Stomach (tissue), 9 donors: Measurements from ENCODE around the gene GPNMB. TPM values are rescaled to one million over a fixed set of nuclear protein-coding genes. Genes with fewer than 3 reads are reported as not detected.

Source experiments
- DNase-seq, 2 donors: peaks; one replicate each; pipeline versions ENCODE4 v3.0.0 to v3.0.0-alpha.2; 2013 to 2019
- H3K27ac ChIP-seq, 5 donors: fragments of 200-600 bp in 4 of 5; sonication (generic) in 4 of 5; one replicate each; pipeline ENCODE4 v1.5.1; 2013 to 2019; ENCODE audit warnings: mild to moderate bottlenecking in 1 of 5, moderate library complexity in 1 of 5
- H3K27me3 ChIP-seq, 3 donors: fragments of 200-600 bp; sonication (generic); one replicate each; pipeline ENCODE4 v1.5.1; 2017 to 2019; ENCODE audit warnings: mixed run types in 1 of 3
- H3K36me3 ChIP-seq, 4 donors: fragments of 200-600 bp; sonication (generic); 1 replicate in 3 of 4; 2 replicates in 1 of 4; pipeline ENCODE4 v1.5.1; 2016 to 2019
- H3K4me1 ChIP-seq, 4 donors: fragments of 200-600 bp; sonication (generic); one replicate each; pipeline ENCODE4 v1.5.1; 2016 to 2019
- H3K4me3 ChIP-seq, 4 donors: fragments of 200-600 bp; sonication (generic) in 3 of 4; one replicate each; pipeline ENCODE4 v1.5.1; 2016 to 2019; ENCODE audit warnings: mild to moderate bottlenecking in 1 of 4
- H3K9me3 ChIP-seq, 4 donors: fragments of 200-600 bp; sonication (generic); one replicate each; pipeline ENCODE4 v1.5.1; 2016 to 2019
- CTCF ChIP-seq, 7 experiments: fragments of 450-650 bp in 4 of 7; fragments of 200-600 bp in 3 of 7; sonication (generic) in 3 of 7; IDR thresholded peaks; one replicate each; pipeline ENCODE4 v1.5.1; 2016 to 2019; ENCODE audit warnings: antibody characterized with exemption in 7 of 7, control low read depth in 2 of 7, mild to moderate bottlenecking in 1 of 7
- EP300 ChIP-seq: sonication (generic); formaldehyde crosslinking; IDR thresholded peaks from one replicate; pipeline ENCODE4 v1.6.1; 2017; ENCODE audit warnings: antibody characterized with exemption
- POLR2A ChIP-seq, 4 donors: fragments of 450-650 bp; IDR thresholded peaks; one replicate each; pipeline ENCODE4 v1.6.1; 2016; ENCODE audit warnings: antibody characterized with exemption in 4 of 4, control low read depth in 2 of 4, mild to moderate bottlenecking in 1 of 4, moderate library complexity in 1 of 4
- POLR2AphosphoS5 ChIP-seq, 3 donors: sonication (generic); formaldehyde crosslinking; IDR thresholded peaks; one replicate each; pipeline ENCODE4 v1.6.1; 2016; ENCODE audit warnings: antibody characterized with exemption in 3 of 3
- WGBS, 5 donors: extraction: QIAGEN DNeasy Blood & Tissue Kit in 3 of 5; methylation state at CpG; one replicate each; pipeline versions ENCODE4 v1.1.5 to v1.1.7; 2013 to 2018; 5-methylcytosine and 5-hydroxymethylcytosine counted together
- intact Hi-C: fragments of 100-400 bp; cut with DNase I; formaldehyde crosslinking; loops from one replicate; pipeline ENCODE4 v1.15.1; 2023; ENCODE audit warnings: low total_unique reads
- polyA plus RNA-seq, 3 donors: library from polyadenylated mRNA; stranded (reverse); fragments of 200-250 nt; gene quantifications; one replicate each; pipeline ENCODE4 v1.2.3, GENCODE V29; 2013
- total RNA-seq, 5 donors: library from RNA; depleted of rRNA; stranded (reverse); fragments of >200 nt; gene quantifications; one replicate each; pipeline versions ENCODE4 v1.1.0 to v1.2.3, GENCODE V29; 2014 to 2016
- donor health status: healthy with polysubstance abuse.
- donor health status: Bipolar disorder and iron deficiency.
- donor health status: healthy.

The GPNMB gene
- total and polyA plus RNA-seq, 8 donors = 6.1 to 32.7 (median 24.0) TPM

- Histone ChIP-seq H3K4me3 (no peak overlapping the region), H3K9me3 (no peaks in the 10 kb centered on the region), H3K36me3 (peaks cover 0 to 15% (median 6%) of the 10 kb centered on the region in 4 donors), H3K27me3 (peaks cover 0 to 14% (median 3%) of the 10 kb centered on the region in 3 donors), H3K4me1 (peaks cover 0 to 6% (median 0%) of the 10 kb centered on the region in 4 donors), H3K27ac (no peak overlapping the region)
- intact Hi-C loops = no loop called here
- TF ChIP-seq POLR2AphosphoS5 (IDR thresholded peaks at IDR 0.05) = no peak
- peak in 5 of 7 experiments; percentile 37 to 69 (median 58) for TF ChIP-seq CTCF (IDR thresholded peaks at IDR 0.05)
- 3 to 5% (median 4%) methylated on average over 7 of the region's 7 CpGs for WGBS, 5 donors
- peak; percentile 50 to 87 for DNase-seq
These were observed 15.4 kb downstream of the GPNMB start for GRCh38 chr7:23261843-23262452.

DNA sequence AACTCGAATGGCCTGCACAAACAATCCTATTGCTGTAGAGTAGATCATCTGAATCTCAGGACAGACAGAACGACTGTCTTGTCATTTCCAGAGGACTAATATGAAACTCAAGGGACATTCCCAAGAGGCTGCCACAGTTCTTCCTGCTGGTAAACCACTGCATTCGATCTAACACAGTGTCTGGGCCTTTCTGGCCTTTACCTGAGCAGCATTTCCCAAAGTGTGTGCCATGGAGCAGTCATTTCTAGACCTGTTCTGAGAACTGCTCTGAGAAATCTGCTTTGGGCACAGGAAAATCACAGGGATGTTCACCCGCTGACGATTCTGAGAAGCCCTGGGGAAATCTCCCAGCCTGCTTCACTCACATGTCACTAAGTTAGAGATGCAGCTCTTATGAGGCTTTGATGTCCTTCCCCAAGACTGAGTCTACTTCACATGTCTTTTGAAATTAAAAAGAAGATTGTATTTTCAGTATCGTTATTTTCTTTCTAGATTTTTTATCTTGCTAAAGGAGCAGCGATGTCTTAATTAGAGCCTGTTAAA is 18.4 kb downstream of the GPNMB start:
- TF ChIP-seq CTCF (IDR thresholded peaks at IDR 0.05) (no peak), POLR2AphosphoS5 (IDR thresholded peaks at IDR 0.05) (no peak), POLR2A (IDR thresholded peaks at IDR 0.05) (no peak), EP300 (no peak)
- Histone ChIP-seq H3K9me3 (no peaks in the 10 kb centered on the region), H3K27me3 (peaks cover 0 to 11% (median 0%) of the 10 kb centered on the region in 3 donors), H3K4me3 (no peak overlapping the region), H3K27ac (no peak overlapping the region), H3K36me3 (peaks cover 0 to 14% (median 5%) of the 10 kb centered on the region in 4 donors), H3K4me1 (peaks cover 0 to 6% (median 0%) of the 10 kb centered on the region in 4 donors)
- intact Hi-C loops = no loop called here
- no peak for DNase-seq
- 67 to 82% (median 74%) methylated on average over 7 of the region's 7 CpGs for WGBS, 5 donors

- H3K4me1 ChIP-seq = peaks cover 0 to 4% (median 0%) of the 10 kb centered on the region in 4 donors
- WGBS, 5 donors = 71 to 89% (median 87%) methylated on average over 2 of the region's 2 CpGs
- peaks cover 0 to 15% (median 3%) of the 10 kb centered on the region in 4 donors for H3K36me3 ChIP-seq
- no peaks in the 10 kb centered on the region for H3K9me3 ChIP-seq
- peaks cover 0 to 11% (median 0%) of the 10 kb centered on the region in 3 donors for H3K27me3 ChIP-seq
- no peak for DNase-seq
- TF ChIP-seq POLR2A (IDR thresholded peaks at IDR 0.05) (no peak), CTCF (IDR thresholded peaks at IDR 0.05) (no peak), EP300 (no peak), POLR2AphosphoS5 (IDR thresholded peaks at IDR 0.05) (no peak)
- no peak overlapping the region for H3K4me3 ChIP-seq
- intact Hi-C loops = no loop called here
- H3K27ac ChIP-seq = no peak overlapping the region
These were observed 20.3 kb downstream of the GPNMB start for GRCh38 chr7:23266918-23267317.

GRCh38 chr7:23267357-23267756 is 20.8 kb downstream of the GPNMB start:
- DNase-seq = no peak
- intact Hi-C loops = no loop called here
- TF ChIP-seq EP300 (no peak), POLR2AphosphoS5 (IDR thresholded peaks at IDR 0.05) (no peak), POLR2A (IDR thresholded peaks at IDR 0.05) (no peak), CTCF (IDR thresholded peaks at IDR 0.05) (no peak)
- no peaks in the 10 kb centered on the region for H3K4me1 ChIP-seq
- peaks cover 0 to 15% (median 3%) of the 10 kb centered on the region in 4 donors for H3K36me3 ChIP-seq
- 86 to 93% (median 89%) methylated on average over 2 of the region's 2 CpGs for WGBS, 5 donors
- H3K4me3 ChIP-seq = no peak overlapping the region
- no peak overlapping the region for H3K27ac ChIP-seq
- no peaks in the 10 kb centered on the region for H3K9me3 ChIP-seq
- H3K27me3 ChIP-seq = peaks cover 0 to 11% (median 0%) of the 10 kb centered on the region in 3 donors
